ACHN (cell line): ENCODE results near the gene GNG13.
"Not testable (repeated sequence)": the region's sequence is repeated elsewhere in the genome, so short reads cannot be mapped to it uniquely, and the experiment has no call there.

Source experiments
- DNase-seq: peaks from one replicate; pipeline ENCODE4 v3.0.0-alpha.2; 2015
- in situ Hi-C: cut with HindIII; loops from 2 replicates; pipeline ENCODE4 v1.10.0; 2017; ENCODE audit warnings: low sequenced_read_pairs, low pct_ligation_motif_present, low pct_unique_long_range_greater_than_20kb

The GNG13 gene

GRCh38 chr16:799948-800833 is at the start of gene GNG13:
TSS of gene GNG13 (minus strand) at chr16:800734. CDS start at chr16:799077, 1,657 bp downstream.
- DNase-seq: no peak
- in situ Hi-C loops: no loop called here

GRCh38 chr16:848510-849253 is 48.1 kb upstream of the GNG13 start:
- no peak for DNase-seq
- in situ Hi-C loops: loop anchor here (25.0 kb wide), 1 partner anchor 139 kb away; the partner anchor contains the start of gene SOX8

GRCh38 chr16:847681-848445 is 47.3 kb upstream of the GNG13 start:
- in situ Hi-C loops: loop anchor here (25.0 kb wide), 1 partner anchor 139 kb away; the partner anchor contains the start of gene SOX8
- DNase-seq: no peak

- DNase-seq: no peak
- in situ Hi-C loops: loop anchor here (25.0 kb wide), 1 partner anchor 140 kb away; the partner anchor contains the start of gene SOX8
Measured at GRCh38 chr16:847151-847550, 46.6 kb upstream of the GNG13 start.

- in situ Hi-C loops: loop anchor here (25.0 kb wide), 1 partner anchor 142 kb away; the partner anchor contains the start of gene SOX8
Measured at GRCh38 chr16:845351-845745, 44.8 kb upstream of the GNG13 start.

GRCh38 chr16:844638-845350 is 44.3 kb upstream of the GNG13 start:
- in situ Hi-C loops: loop anchor here (25.0 kb wide), 1 partner anchor 143 kb away; the partner anchor contains the start of gene SOX8
- no peak for DNase-seq

More at GRCh38 chr16:845351-845745, 44.8 kb upstream of the GNG13 start:
- no peak for DNase-seq

- DNase-seq: no peak
- in situ Hi-C loops: loop anchor here (25.0 kb wide), 1 partner anchor 144 kb away; the partner anchor contains the start of gene SOX8
Measured at GRCh38 chr16:843771-844170, 43.2 kb upstream of the GNG13 start.

- in situ Hi-C loops: loop anchor here (25.0 kb wide), 1 partner anchor 144 kb away; the partner anchor contains the start of gene SOX8
- no peak for DNase-seq
Measured at GRCh38 chr16:842711-843560, 42.4 kb upstream of the GNG13 start.

- DNase-seq: no peak
- in situ Hi-C loops: loop anchor here (25.0 kb wide), 1 partner anchor 145 kb away; the partner anchor contains the start of gene SOX8
Measured at GRCh38 chr16:842061-842476, 41.5 kb upstream of the GNG13 start.

GRCh38 chr16:841455-842060 is 41.0 kb upstream of the GNG13 start:
- in situ Hi-C loops: loop anchor here (25.0 kb wide), 1 partner anchor 146 kb away; the partner anchor contains the start of gene SOX8
- DNase-seq: no peak

GRCh38 chr16:840561-841454 is 40.3 kb upstream of the GNG13 start:
- in situ Hi-C loops: loop anchor here (25.0 kb wide), 1 partner anchor 146 kb away; the partner anchor contains the start of gene SOX8
- DNase-seq: no peak

- no peak for DNase-seq
- in situ Hi-C loops: loop anchor here (25.0 kb wide), 1 partner anchor 147 kb away; the partner anchor contains the start of gene SOX8
Measured at GRCh38 chr16:839643-840408, 39.3 kb upstream of the GNG13 start.

- DNase-seq: no peak
- in situ Hi-C loops: loop anchor here (25.0 kb wide), 1 partner anchor 149 kb away; the partner anchor contains the start of gene SOX8
Measured at GRCh38 chr16:838741-839140, 38.2 kb upstream of the GNG13 start.

- DNase-seq: not testable (repeated sequence)
- in situ Hi-C loops: loop anchor here (25.0 kb wide), 1 partner anchor 150 kb away; the partner anchor contains the start of gene SOX8
Measured at GRCh38 chr16:836822-837221, 36.3 kb upstream of the GNG13 start.
